ENCODE data around the gene GUK1. TPM values are rescaled to one million over a fixed set of nuclear protein-coding genes. Genes with fewer than 3 reads are reported as not detected.

GUK1 gene
- polyA plus RNA-seq, 1 donor from 2014 or later = 502 TPM

DNA sequence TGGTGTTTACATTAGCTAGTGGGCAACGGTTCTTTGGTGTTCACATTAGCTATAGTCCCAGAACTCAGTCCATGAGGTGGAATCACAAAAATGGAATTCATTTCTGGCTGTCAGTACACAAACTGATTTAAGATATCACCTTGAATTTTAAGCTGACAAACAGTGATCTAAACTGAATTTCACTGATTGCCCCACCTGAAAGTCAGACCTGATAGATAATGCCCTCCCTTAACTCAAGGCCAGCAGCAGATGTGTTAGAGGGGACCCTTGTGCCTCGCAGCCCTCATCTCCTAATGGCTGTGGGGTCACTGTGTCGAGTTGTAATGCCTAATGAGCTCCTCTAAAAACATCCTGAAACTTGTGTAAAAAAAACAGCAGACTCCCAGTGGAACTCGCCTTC lies 49.0 kb upstream of the GUK1 start:
- Histone ChIP-seq H3K4me2 (ENCODE audit: low read length) (no peak overlapping the region), H2AFZ (ENCODE audit: low read depth, low read length) (no peak overlapping the region), H3K9ac (ENCODE audit: low read length) (no peak overlapping the region), H3F3A (ENCODE audit: insufficient read depth, low read length, poor library complexity, severe bottlenecking) (no peaks in the 10 kb centered on the region), H3K9me2 (ENCODE audit: insufficient read depth, low read length) (no peaks in the 10 kb centered on the region), H3K79me2 (replicated peaks; ENCODE audit: insufficient read depth, low read length) (peaks cover 98% of the 10 kb centered on the region), H3K36me3 (ENCODE audit: insufficient read depth, low read length) (peaks cover 7% of the 10 kb centered on the region), H4K20me1 (ENCODE audit: insufficient read depth) (no peaks in the 10 kb centered on the region), H3K27ac (ENCODE audit: low read length) (no peak overlapping the region), H3K27me3 (ENCODE audit: insufficient read depth, low read depth, low read length) (no peaks in the 10 kb centered on the region), H3K9me3 (ENCODE audit: low read length) (peaks cover 4% of the 10 kb centered on the region), H3K4me3 (ENCODE audit: low read length) (no peak overlapping the region)
- TF ChIP-seq SMC3 (conservative IDR thresholded peaks at IDR 0.05; ENCODE audit: poor library complexity) (no peak), RAD21 (conservative IDR thresholded peaks at IDR 0.05) (no peak)
- TF ChIP-seq, protein P1, sequence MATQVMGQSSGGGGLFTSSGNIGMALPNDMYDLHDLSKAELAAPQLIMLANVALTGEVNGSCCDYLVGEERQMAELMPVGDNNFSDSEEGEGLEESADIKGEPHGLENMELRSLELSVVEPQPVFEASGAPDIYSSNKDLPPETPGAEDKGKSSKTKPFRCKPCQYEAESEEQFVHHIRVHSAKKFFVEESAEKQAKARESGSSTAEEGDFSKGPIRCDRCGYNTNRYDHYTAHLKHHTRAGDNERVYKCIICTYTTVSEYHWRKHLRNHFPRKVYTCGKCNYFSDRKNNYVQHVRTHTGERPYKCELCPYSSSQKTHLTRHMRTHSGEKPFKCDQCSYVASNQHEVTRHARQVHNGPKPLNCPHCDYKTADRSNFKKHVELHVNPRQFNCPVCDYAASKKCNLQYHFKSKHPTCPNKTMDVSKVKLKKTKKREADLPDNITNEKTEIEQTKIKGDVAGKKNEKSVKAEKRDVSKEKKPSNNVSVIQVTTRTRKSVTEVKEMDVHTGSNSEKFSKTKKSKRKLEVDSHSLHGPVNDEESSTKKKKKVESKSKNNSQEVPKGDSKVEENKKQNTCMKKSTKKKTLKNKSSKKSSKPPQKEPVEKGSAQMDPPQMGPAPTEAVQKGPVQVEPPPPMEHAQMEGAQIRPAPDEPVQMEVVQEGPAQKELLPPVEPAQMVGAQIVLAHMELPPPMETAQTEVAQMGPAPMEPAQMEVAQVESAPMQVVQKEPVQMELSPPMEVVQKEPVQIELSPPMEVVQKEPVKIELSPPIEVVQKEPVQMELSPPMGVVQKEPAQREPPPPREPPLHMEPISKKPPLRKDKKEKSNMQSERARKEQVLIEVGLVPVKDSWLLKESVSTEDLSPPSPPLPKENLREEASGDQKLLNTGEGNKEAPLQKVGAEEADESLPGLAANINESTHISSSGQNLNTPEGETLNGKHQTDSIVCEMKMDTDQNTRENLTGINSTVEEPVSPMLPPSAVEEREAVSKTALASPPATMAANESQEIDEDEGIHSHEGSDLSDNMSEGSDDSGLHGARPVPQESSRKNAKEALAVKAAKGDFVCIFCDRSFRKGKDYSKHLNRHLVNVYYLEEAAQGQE (IDR thresholded peaks at IDR 0.05; ENCODE audit: borderline replicate concordance) = no peak
- TF ChIP-seq, protein P2, sequence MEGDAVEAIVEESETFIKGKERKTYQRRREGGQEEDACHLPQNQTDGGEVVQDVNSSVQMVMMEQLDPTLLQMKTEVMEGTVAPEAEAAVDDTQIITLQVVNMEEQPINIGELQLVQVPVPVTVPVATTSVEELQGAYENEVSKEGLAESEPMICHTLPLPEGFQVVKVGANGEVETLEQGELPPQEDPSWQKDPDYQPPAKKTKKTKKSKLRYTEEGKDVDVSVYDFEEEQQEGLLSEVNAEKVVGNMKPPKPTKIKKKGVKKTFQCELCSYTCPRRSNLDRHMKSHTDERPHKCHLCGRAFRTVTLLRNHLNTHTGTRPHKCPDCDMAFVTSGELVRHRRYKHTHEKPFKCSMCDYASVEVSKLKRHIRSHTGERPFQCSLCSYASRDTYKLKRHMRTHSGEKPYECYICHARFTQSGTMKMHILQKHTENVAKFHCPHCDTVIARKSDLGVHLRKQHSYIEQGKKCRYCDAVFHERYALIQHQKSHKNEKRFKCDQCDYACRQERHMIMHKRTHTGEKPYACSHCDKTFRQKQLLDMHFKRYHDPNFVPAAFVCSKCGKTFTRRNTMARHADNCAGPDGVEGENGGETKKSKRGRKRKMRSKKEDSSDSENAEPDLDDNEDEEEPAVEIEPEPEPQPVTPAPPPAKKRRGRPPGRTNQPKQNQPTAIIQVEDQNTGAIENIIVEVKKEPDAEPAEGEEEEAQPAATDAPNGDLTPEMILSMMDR (IDR thresholded peaks at IDR 0.05; ENCODE audit: poor library complexity, severe bottlenecking) = no peak

DNA sequence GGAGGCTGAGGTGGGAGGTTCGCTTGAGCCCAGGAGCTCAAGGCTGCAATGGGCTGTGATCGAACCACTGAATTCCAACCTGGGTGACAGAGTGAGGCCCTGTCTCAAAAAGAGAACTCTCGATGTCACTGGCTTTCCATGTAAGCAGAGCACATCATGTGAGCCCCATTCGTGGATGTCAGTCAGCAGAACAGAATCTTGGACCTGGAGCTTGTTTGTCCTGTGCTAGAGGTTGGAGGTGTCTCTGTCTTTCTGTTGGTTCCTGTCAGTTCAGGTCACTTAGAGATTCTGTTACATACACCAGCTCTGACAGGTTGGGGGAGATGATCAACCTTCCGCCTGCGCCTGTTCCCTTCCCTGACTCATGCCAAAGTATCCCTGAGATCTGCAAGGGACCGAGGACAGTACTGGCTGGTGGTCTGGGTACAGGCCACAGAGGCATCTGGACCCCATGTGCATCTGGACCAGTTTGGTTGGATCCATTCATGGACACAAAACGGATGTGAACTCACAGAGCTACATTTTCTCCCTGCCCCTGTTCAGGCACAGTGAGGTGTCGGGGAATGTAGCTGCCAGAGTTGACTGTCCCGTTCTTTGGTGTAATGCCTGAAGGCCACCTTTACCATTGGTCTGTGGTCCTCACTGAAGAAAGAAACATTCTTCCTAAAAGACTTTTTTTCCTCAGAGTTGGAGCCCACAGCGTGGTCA lies 47.6 kb upstream of the GUK1 start:
- Histone ChIP-seq H2AFZ (ENCODE audit: low read depth, low read length) (no peak overlapping the region), H3K36me3 (ENCODE audit: insufficient read depth, low read length) (peaks cover 15% of the 10 kb centered on the region), H3K27me3 (ENCODE audit: insufficient read depth, low read depth, low read length) (no peaks in the 10 kb centered on the region), H4K20me1 (ENCODE audit: insufficient read depth) (no peaks in the 10 kb centered on the region), H3K9me2 (ENCODE audit: insufficient read depth, low read length) (no peaks in the 10 kb centered on the region), H3K79me2 (replicated peaks; ENCODE audit: insufficient read depth, low read length) (peaks cover 92% of the 10 kb centered on the region), H3F3A (ENCODE audit: insufficient read depth, low read length, poor library complexity, severe bottlenecking) (no peaks in the 10 kb centered on the region), H3K27ac (ENCODE audit: low read length) (no peak overlapping the region), H3K4me3 (ENCODE audit: low read length) (no peak overlapping the region), H3K9ac (ENCODE audit: low read length) (no peak overlapping the region), H3K9me3 (ENCODE audit: low read length) (peaks cover 4% of the 10 kb centered on the region), H3K4me2 (ENCODE audit: low read length) (no peak overlapping the region)
- TF ChIP-seq EZH2 (IDR thresholded peaks at IDR 0.05; ENCODE audit: borderline replicate concordance, insufficient read depth, low read length, poor library complexity, severe bottlenecking) (no peak), TAF1 (IDR thresholded peaks at IDR 0.05; ENCODE audit: low read depth) (no peak), RAD21 (conservative IDR thresholded peaks at IDR 0.05) (no peak), EP300 (conservative IDR thresholded peaks at IDR 0.05; ENCODE audit: poor library complexity, severe bottlenecking) (no peak), POLR2AphosphoS5 (IDR thresholded peaks at IDR 0.05) (no peak)
- TF ChIP-seq, protein P2 (IDR thresholded peaks at IDR 0.05; ENCODE audit: poor library complexity, severe bottlenecking) = no peak
- TF ChIP-seq, protein P1 (IDR thresholded peaks at IDR 0.05; ENCODE audit: borderline replicate concordance) = no peak
